ENCODE results near the gene PPP2R2B.

GRCh38 chr5:146632620-146633322 lies 245.8 kb downstream of the PPP2R2B start:
- TF ChIP-seq, protein P1, sequence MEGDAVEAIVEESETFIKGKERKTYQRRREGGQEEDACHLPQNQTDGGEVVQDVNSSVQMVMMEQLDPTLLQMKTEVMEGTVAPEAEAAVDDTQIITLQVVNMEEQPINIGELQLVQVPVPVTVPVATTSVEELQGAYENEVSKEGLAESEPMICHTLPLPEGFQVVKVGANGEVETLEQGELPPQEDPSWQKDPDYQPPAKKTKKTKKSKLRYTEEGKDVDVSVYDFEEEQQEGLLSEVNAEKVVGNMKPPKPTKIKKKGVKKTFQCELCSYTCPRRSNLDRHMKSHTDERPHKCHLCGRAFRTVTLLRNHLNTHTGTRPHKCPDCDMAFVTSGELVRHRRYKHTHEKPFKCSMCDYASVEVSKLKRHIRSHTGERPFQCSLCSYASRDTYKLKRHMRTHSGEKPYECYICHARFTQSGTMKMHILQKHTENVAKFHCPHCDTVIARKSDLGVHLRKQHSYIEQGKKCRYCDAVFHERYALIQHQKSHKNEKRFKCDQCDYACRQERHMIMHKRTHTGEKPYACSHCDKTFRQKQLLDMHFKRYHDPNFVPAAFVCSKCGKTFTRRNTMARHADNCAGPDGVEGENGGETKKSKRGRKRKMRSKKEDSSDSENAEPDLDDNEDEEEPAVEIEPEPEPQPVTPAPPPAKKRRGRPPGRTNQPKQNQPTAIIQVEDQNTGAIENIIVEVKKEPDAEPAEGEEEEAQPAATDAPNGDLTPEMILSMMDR (IDR thresholded peaks at IDR 0.05), result no peak
- no peak for TF ChIP-seq POLR2A (IDR thresholded peaks at IDR 0.05)

Measured in Peyer's patch (tissue), 4 donors.